ENCODE measurements around the gene GPR39. TPM values are rescaled to one million over a fixed set of nuclear protein-coding genes. Genes with fewer than 3 reads are reported as not detected.

The GPR39 gene
- total and polyA plus RNA-seq, 2 donors (not counting 1 experiment from before 2014, with no cell fraction given), result not detected

DNA sequence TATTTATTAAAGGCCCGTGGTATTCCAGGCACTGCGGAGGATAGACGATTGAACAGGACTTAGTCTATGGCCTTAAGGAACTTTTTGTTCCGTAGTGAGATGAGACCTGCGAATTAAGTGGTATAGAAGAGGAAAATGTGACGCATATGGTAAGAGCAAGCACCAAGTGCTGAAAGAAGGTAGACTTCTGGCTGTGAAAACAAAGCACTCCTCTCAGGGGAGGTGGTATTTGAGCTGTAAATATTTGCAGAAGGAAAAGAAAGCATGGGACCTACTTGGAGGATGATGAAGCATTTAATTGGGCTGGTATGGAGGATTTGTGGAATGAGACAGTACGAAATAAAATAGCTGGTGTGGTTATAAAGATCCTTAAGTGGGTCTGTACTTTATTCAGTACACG lies 62.5 kb downstream of the GPR39 start:
- Histone ChIP-seq H3K36me3 (replicated peaks in 1 of 2; ENCODE audit: control extremely low read depth in 1 of 2, control insufficient read depth in 1 of 2, extremely low read depth in 1 of 2, insufficient read depth in 2 of 2, low read length in 1 of 2) (no peaks in the 10 kb centered on the region), H3K4me2 (replicated peaks; ENCODE audit: low read depth, low read length, poor library complexity, severe bottlenecking) (no peak overlapping the region), H3K4me1 (ENCODE audit: control insufficient read depth in 2 of 2, insufficient read depth in 2 of 2, low read length in 2 of 2) (no peaks in the 10 kb centered on the region), H4K20me1 (ENCODE audit: control insufficient read depth, insufficient read depth, low read length, poor library complexity, severe bottlenecking) (no peaks in the 10 kb centered on the region), H3K27me3 (replicated peaks in 1 of 4; ENCODE audit: control extremely low read depth in 1 of 4, control insufficient read depth in 3 of 4, insufficient read depth in 4 of 4, low read length in 3 of 4) (no peaks in the 10 kb centered on the region), H3K79me2 (ENCODE audit: control insufficient read depth, insufficient read depth, low read length) (no peaks in the 10 kb centered on the region), H2AFZ (ENCODE audit: insufficient read depth, low read depth, low read length, poor library complexity, severe bottlenecking) (no peak overlapping the region), H3K4me3 (ENCODE audit: control extremely low read depth in 1 of 5, extremely low read depth in 1 of 5, insufficient read depth in 1 of 5, low read depth in 2 of 5, low read length in 4 of 5) (no peak overlapping the region), H3K9ac (ENCODE audit: low read length) (no peak overlapping the region), H3K9me3 (ENCODE audit: control extremely low read depth in 1 of 3, control insufficient read depth in 2 of 3, insufficient read depth in 1 of 3, low read length in 2 of 3) (peaks cover 0 to 4% (median 0%) of the 10 kb centered on the region in 3 donors), H3K27ac (ENCODE audit: low read length in 2 of 2) (no peak overlapping the region)
- H3K9me3 Mint-ChIP-seq (ENCODE audit: insufficient read depth), result peaks cover 6% of the 10 kb centered on the region
- WGBS (ENCODE audit: insufficient coverage), result 87% methylated on average over 7 of the region's 8 CpGs
- no peak for ATAC-seq (ENCODE audit: low read depth)
- ChIA-PET CTCF (no interaction called here), POLR2A (no interaction called here)
- H3K27me3 Mint-ChIP-seq, result no peaks in the 10 kb centered on the region
- H3K27ac Mint-ChIP-seq, result no peak overlapping the region
- DNase-seq, result no peak
- H3K4me3 Mint-ChIP-seq, result no peak overlapping the region
- no peaks in the 10 kb centered on the region for H3K4me1 Mint-ChIP-seq
- intact Hi-C loops (cut with micrococcal nuclease), result no loop called here
- TF ChIP-seq EZH2 (IDR thresholded peaks at IDR 0.05; ENCODE audit: borderline replicate concordance, insufficient read depth, low read depth, low read length, poor library complexity, severe bottlenecking), result no peak
- TF ChIP-seq, protein P1, sequence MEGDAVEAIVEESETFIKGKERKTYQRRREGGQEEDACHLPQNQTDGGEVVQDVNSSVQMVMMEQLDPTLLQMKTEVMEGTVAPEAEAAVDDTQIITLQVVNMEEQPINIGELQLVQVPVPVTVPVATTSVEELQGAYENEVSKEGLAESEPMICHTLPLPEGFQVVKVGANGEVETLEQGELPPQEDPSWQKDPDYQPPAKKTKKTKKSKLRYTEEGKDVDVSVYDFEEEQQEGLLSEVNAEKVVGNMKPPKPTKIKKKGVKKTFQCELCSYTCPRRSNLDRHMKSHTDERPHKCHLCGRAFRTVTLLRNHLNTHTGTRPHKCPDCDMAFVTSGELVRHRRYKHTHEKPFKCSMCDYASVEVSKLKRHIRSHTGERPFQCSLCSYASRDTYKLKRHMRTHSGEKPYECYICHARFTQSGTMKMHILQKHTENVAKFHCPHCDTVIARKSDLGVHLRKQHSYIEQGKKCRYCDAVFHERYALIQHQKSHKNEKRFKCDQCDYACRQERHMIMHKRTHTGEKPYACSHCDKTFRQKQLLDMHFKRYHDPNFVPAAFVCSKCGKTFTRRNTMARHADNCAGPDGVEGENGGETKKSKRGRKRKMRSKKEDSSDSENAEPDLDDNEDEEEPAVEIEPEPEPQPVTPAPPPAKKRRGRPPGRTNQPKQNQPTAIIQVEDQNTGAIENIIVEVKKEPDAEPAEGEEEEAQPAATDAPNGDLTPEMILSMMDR (IDR thresholded peaks at IDR 0.05), result no peak

DNA sequence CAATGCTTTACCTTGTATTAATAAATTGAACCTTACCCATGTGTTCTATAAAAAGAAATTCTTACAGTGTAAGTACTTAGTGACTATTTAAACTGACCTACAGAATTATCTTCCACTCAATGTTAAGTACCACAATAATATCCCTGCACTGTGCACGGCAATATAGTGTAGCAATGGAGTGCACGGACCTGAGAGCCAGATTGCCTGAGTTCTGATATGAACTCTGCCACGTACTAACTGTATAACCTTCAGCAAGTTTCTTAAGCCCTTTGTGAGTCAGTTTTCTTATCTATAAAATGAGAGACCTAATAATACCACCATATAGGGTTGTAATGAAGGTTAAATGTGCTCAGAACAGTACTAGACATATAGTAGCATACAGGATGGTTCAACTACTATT lies 66.2 kb downstream of the GPR39 start:
- Histone ChIP-seq H3K9me3 (ENCODE audit: control extremely low read depth in 1 of 3, control insufficient read depth in 2 of 3, insufficient read depth in 1 of 3, low read length in 2 of 3) (no peaks in the 10 kb centered on the region), H3K4me1 (ENCODE audit: control insufficient read depth in 2 of 2, insufficient read depth in 2 of 2, low read length in 2 of 2) (no peaks in the 10 kb centered on the region), H3K9ac (ENCODE audit: low read length) (no peak overlapping the region), H3K79me2 (ENCODE audit: control insufficient read depth, insufficient read depth, low read length) (no peaks in the 10 kb centered on the region), H3K27me3 (replicated peaks in 1 of 4; ENCODE audit: control extremely low read depth in 1 of 4, control insufficient read depth in 3 of 4, insufficient read depth in 4 of 4, low read length in 3 of 4) (no peaks in the 10 kb centered on the region), H4K20me1 (ENCODE audit: control insufficient read depth, insufficient read depth, low read length, poor library complexity, severe bottlenecking) (no peaks in the 10 kb centered on the region), H3K4me2 (replicated peaks; ENCODE audit: low read depth, low read length, poor library complexity, severe bottlenecking) (no peak overlapping the region), H3K27ac (ENCODE audit: low read length in 2 of 2) (no peak overlapping the region), H2AFZ (ENCODE audit: insufficient read depth, low read depth, low read length, poor library complexity, severe bottlenecking) (no peak overlapping the region), H3K4me3 (ENCODE audit: control extremely low read depth in 1 of 5, extremely low read depth in 1 of 5, insufficient read depth in 1 of 5, low read depth in 2 of 5, low read length in 4 of 5) (no peak overlapping the region), H3K36me3 (replicated peaks in 1 of 2; ENCODE audit: control extremely low read depth in 1 of 2, control insufficient read depth in 1 of 2, extremely low read depth in 1 of 2, insufficient read depth in 2 of 2, low read length in 1 of 2) (no peaks in the 10 kb centered on the region)
- no CpG with 5 or more reads among the region's 3 CpGs for WGBS (ENCODE audit: insufficient coverage)
- CTCF ChIA-PET, result no interaction called here
- POLR2A ChIA-PET, result no interaction called here
- TF ChIP-seq, protein P1 (IDR thresholded peaks at IDR 0.05), result no peak
- TF ChIP-seq EZH2 (IDR thresholded peaks at IDR 0.05; ENCODE audit: borderline replicate concordance, insufficient read depth, low read depth, low read length, poor library complexity, severe bottlenecking), result no peak
- DNase-seq (no peak), ATAC-seq (ENCODE audit: low read depth) (no peak)
- Mint-ChIP-seq H3K9me3 (ENCODE audit: insufficient read depth) (no peaks in the 10 kb centered on the region), H3K4me1 (no peaks in the 10 kb centered on the region), H3K4me3 (no peak overlapping the region), H3K27ac (no peak overlapping the region), H3K27me3 (no peaks in the 10 kb centered on the region)
- intact Hi-C loops (cut with micrococcal nuclease), result no loop called here

Measured in B cell (primary cell).